AG04449 (cell line): Measurements from ENCODE around the gene FBXO48.
A peak's percentile ranks its signal among the peaks of the same experiment; 100 is the strongest.

Experiments used
- CTCF ChIA-PET: fragments of 350-600 bp; formaldehyde crosslinking; extraction: SDS; loops from one replicate; lab custom pipeline; 2021; ENCODE audit warnings: antibody characterized with exemption; lab: Yijun Ruan, JAX
- POLR2A ChIA-PET: fragments of 400-600, 350-600 bp; formaldehyde crosslinking; extraction: SDS; loops from one replicate; lab custom pipeline; 2020; ENCODE audit warnings: antibody characterized with exemption, inconsistent platforms; lab: Yijun Ruan, JAX
- DNase-seq: peaks from one replicate; pipeline ENCODE4 v3.0.0-alpha.2; 2010; ENCODE audit warnings: low read depth, low spot score
- H3K4me3 ChIP-seq: 2 replicates; pipeline ENCODE4 v1.5.1; 2011; ENCODE audit warnings: low read depth, mild to moderate bottlenecking, control low read depth, low read length
- CTCF ChIP-seq: IDR thresholded peaks from one replicate; pipeline ENCODE4 v1.5.1; 2011; ENCODE audit warnings: mild to moderate bottlenecking, moderate library complexity, low read length, control low read depth, inconsistent platforms; ENCODE audit not compliant: insufficient read depth; ENCODE audit errors: missing control alignments

Gene FBXO48

GRCh38 chr2:68467077-68467960 is at the start of gene FBXO48, which contains the start of gene APLF:
Gene FBXO48, minus strand, starts transcription at chr2:68467294. Its CDS starts 2,149 bp downstream, at chr2:68465145.
Gene APLF, plus strand, starts transcription at chr2:68467585. Its CDS starts 147 bp downstream, at chr2:68467732.
- peak; percentile 95 for DNase-seq
- ChIA-PET CTCF (interaction anchor here (0.8 to 7.0 kb wide), 15 partner anchors 8 to 441 kb away, joined by 3 to 116 read pairs (median 5); no protein-coding TSS in a partner anchor), POLR2A (interaction anchor here (1.1 to 1.3 kb wide), 2 partner anchors 11 to 148 kb away, joined by 3 to 4 read pairs; partner anchors contain the start of gene CNRIP1)
- no peak for TF ChIP-seq CTCF
- H3K4me3 ChIP-seq, result peak within 1 kb of the TSS; percentile 99

GRCh38 chr2:68516051-68516955 is 49.2 kb upstream of the FBXO48 start:
- no peak overlapping the region for H3K4me3 ChIP-seq
- DNase-seq, result no peak
- CTCF ChIA-PET, result no interaction called here
- TF ChIP-seq CTCF, result no peak
- POLR2A ChIA-PET, result no interaction called here

DNA sequence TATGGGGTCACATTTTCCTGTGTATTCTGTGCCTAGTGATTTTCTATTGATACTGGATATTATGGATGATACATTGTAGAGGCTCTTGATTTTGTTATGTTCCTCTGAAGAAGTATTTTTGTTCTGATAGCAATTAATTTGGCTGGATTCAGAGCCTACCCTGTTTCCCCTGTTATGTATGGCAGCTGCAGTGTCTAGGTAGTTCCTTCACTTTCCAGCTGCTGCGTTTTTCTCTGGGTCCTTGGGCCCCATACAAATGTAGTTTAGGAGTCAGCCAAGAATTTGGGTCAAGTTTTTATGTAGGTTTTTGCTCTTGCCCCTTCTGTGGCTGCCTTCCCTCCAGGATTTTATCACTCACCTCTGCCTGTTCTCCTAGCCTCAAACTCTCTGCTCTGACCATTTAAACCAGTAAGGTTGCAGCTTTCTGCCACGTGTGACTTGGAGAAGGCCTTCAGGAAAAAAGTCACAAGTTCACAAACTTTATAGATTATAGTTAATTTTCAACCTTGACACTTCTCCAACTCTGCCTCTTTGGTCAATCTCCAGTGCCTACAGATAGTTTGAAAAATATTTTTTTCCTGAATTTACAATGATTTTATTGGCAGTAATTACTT is 47.3 kb upstream of the FBXO48 start:
- CTCF ChIA-PET, result no interaction called here
- no peak for TF ChIP-seq CTCF
- no peak for DNase-seq
- POLR2A ChIA-PET, result no interaction called here
- no peak overlapping the region for H3K4me3 ChIP-seq

DNA sequence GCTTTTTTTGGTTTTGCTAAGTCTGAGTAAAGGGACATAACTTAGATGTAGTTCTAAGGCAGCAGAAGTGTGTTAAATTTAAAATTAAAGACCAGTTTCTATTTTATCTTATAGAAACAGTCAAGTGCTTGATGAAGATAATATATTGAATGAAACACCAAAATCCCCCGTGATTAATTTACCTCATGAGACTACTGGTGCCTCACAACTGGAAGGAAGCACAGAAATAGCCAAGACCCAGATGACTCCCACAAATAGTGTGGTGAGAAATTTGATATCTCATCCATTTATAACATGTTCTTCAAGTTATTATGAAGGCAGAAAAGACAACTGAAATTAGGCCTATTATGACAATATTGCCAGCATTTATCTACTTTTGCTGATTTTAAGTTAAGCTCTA is 45.9 kb upstream of the FBXO48 start:
- ChIA-PET CTCF (no interaction called here), POLR2A (no interaction called here)
- DNase-seq, result no peak
- no peak for TF ChIP-seq CTCF
- no peak overlapping the region for H3K4me3 ChIP-seq

DNA sequence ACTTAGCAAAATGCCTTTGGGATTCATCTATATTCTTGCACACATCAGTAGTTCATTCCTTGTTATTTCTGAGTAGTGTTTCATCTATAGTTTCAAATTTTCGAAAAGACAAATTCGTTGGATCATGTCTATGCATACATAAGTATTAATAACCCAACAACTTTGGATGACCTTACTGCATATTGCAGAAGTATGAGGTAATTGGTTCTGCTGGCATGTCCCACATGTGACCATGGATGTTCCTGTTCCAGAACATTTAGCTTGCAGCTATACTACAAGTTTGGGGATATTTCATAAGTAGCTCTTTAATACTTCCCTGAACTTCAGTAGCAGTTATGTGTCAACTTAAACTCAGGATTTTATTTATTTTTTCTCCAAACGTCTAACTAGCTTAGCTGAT is 45.2 kb upstream of the FBXO48 start:
- H3K4me3 ChIP-seq, result no peak overlapping the region
- DNase-seq, result no peak
- CTCF ChIA-PET, result no interaction called here
- no peak for TF ChIP-seq CTCF
- POLR2A ChIA-PET, result no interaction called here
